Panc1 (cell line): ENCODE measurements around the gene PRPF38B. TPM values are rescaled to one million over a fixed set of nuclear protein-coding genes. Genes with fewer than 3 reads are reported as not detected.
"Not testable (repeated sequence)": the region's sequence is repeated elsewhere in the genome, so short reads cannot be mapped to it uniquely, and the experiment has no call there.

Experiments
- ATAC-seq: fragments of 200-7000 bp; cut with Tn5 transposase; 2 replicates; pipeline ENCODE4 v1.9.1; 2020; ENCODE audit warnings: mild to moderate bottlenecking, moderate library complexity
- BruUV-seq: library from RNA; stranded (reverse); fragments of 400-500 nt; replicated peaks from 2 replicates; lab custom pipeline; 2021; lab: Mats Ljungman, UMichigan
- CTCF ChIA-PET: fragments of 300-600 bp; sonication (Branson Sonifier 250); formaldehyde crosslinking; loops from one replicate; lab custom pipeline; 2022; ENCODE audit warnings: antibody characterized with exemption; lab: Charles Lee
- POLR2A ChIA-PET: fragments of 300-600 bp; sonication (Branson Sonifier 250); formaldehyde crosslinking; loops from one replicate; lab custom pipeline; 2022; ENCODE audit warnings: antibody characterized with exemption; lab: Charles Lee
- DNase-seq: peaks from one replicate; pipeline ENCODE4 v3.0.0-alpha.2; 2010; ENCODE audit warnings: low read depth, low spot score
- H3K27ac ChIP-seq: 2 replicates; pipeline ENCODE4 v1.5.1; 2011; ENCODE audit warnings: mild to moderate bottlenecking, low read length, inconsistent platforms
- H3K27me3 ChIP-seq: fragments of 200-500 bp; sonication (Bioruptor generic); 2 replicates; pipeline ENCODE4 v1.6.0; 2014; ENCODE audit warnings: low read length, inconsistent platforms; ENCODE audit not compliant: control insufficient read depth, insufficient read depth
- H3K36me3 ChIP-seq: fragments of 200-500 bp; sonication (Bioruptor generic); 2 replicates; pipeline ENCODE4 v1.5.1; 2014; ENCODE audit warnings: inconsistent platforms, mild to moderate bottlenecking, low read length, moderate library complexity; ENCODE audit not compliant: control insufficient read depth, insufficient read depth
- H3K4me1 ChIP-seq: 2 replicates; pipeline ENCODE4 v1.5.1; 2011; ENCODE audit warnings: inconsistent platforms, mild to moderate bottlenecking, low read length, moderate library complexity; ENCODE audit not compliant: control insufficient read depth, insufficient read depth
- H3K4me3 ChIP-seq, 2 experiments: 2 replicates each; pipeline ENCODE4 v1.5.1; 2011 to 2012; ENCODE audit warnings: low read depth in 2 of 2, low read length in 2 of 2, mild to moderate bottlenecking in 2 of 2, inconsistent platforms in 1 of 2, moderate library complexity in 1 of 2
- H3K9me3 ChIP-seq: fragments of 200-500 bp; sonication (Bioruptor generic); 2 replicates; pipeline ENCODE4 v1.5.1; 2014; ENCODE audit warnings: low read depth, mild to moderate bottlenecking, inconsistent platforms, low read length, moderate library complexity; ENCODE audit not compliant: control insufficient read depth, insufficient read depth
- CTCF ChIP-seq: fragments of 450-650 bp; IDR thresholded peaks from 2 replicates; pipeline ENCODE4 v1.5.1; 2017; ENCODE audit warnings: mild to moderate bottlenecking
- POLR2AphosphoS5 ChIP-seq: IDR thresholded peaks from 2 replicates; pipeline ENCODE4 v1.6.1; 2012; ENCODE audit warnings: mild to moderate bottlenecking, low read depth, low read length, moderate library complexity
- REST ChIP-seq, 2 experiments: IDR thresholded peaks; 2 replicates each; pipeline ENCODE4 v1.6.1; 2011 to 2012; ENCODE audit warnings: low read depth in 2 of 2, control low read depth in 1 of 2, low read length in 1 of 2, mild to moderate bottlenecking in 1 of 2, moderate library complexity in 1 of 2; ENCODE audit not compliant: insufficient read depth in 1 of 2
- SIN3A ChIP-seq: IDR thresholded peaks from 2 replicates; pipeline ENCODE4 v1.6.1; 2012; ENCODE audit warnings: low read depth, mild to moderate bottlenecking, low read length, moderate library complexity, borderline replicate concordance; ENCODE audit not compliant: insufficient read depth
- TCF7L2 ChIP-seq: IDR thresholded peaks from 2 replicates; pipeline ENCODE4 v1.6.1; 2011; ENCODE audit warnings: mild to moderate bottlenecking, low read depth, low read length, inconsistent platforms
- in situ Hi-C: cut with HindIII; loops from 2 replicates; pipeline ENCODE4 v1.10.0; 2016; ENCODE audit warnings: low sequenced_read_pairs, low pct_unique_long_range_greater_than_20kb
- intact Hi-C: fragments of 100-400 bp; cut with micrococcal nuclease; formaldehyde crosslinking; loops from one replicate; pipeline ENCODE4 v1.10.0; 2022; ENCODE audit not compliant: unreplicated experiment
- total RNA-seq: library from RNA; stranded (reverse); gene quantifications from one replicate; pipeline ENCODE4 v1.2.1, GENCODE V29; 2021; ENCODE audit not compliant: unreplicated experiment

The PRPF38B gene
- total RNA-seq, 1 experiment from 2014 or later = 31.7 TPM

GRCh38 chr1:108701176-108701849, 9.2 kb downstream of the PRPF38B start:
- in situ Hi-C loops = no loop called here
- POLR2A ChIA-PET = no interaction called here

GRCh38 chr1:108702109-108702508, 10.0 kb downstream of the PRPF38B start:
- BruUV-seq, DNase-seq, H3K27ac ChIP-seq, ATAC-seq, H3K4me3 ChIP-seq, H3K4me1 ChIP-seq, CTCF ChIA-PET, H3K27me3 ChIP-seq, in situ Hi-C loops, POLR2A ChIA-PET, intact Hi-C loops, H3K9me3 ChIP-seq: not testable (repeated sequence)
- H3K36me3 ChIP-seq = peaks cover 38% of the 10 kb centered on the region

More at GRCh38 chr1:108701176-108701849, 9.2 kb downstream of the PRPF38B start:
- H3K27me3 ChIP-seq = no peaks in the 10 kb centered on the region
- no peak overlapping the region for H3K27ac ChIP-seq
- CTCF ChIA-PET = no interaction called here
- TF ChIP-seq SIN3A (no peak), TCF7L2 (no peak), REST (IDR thresholded peaks at IDR 0.05; ENCODE audit: insufficient read depth in 1 of 2, low read depth in 2 of 2, low read length in 1 of 2) (no peak), CTCF (no peak), POLR2AphosphoS5 (no peak)
- intact Hi-C loops = no loop called here
- no TSS peak for BruUV-seq
- DNase-seq (no peak), ATAC-seq (no peak)
- no peak overlapping the region for H3K4me3 ChIP-seq
- peaks cover 46% of the 10 kb centered on the region for H3K36me3 ChIP-seq
- H3K4me1 ChIP-seq = no peaks in the 10 kb centered on the region
- H3K9me3 ChIP-seq = no peaks in the 10 kb centered on the region

GRCh38 chr1:108703939-108704338, 11.8 kb downstream of the PRPF38B start:
- ATAC-seq = no peak
- Histone ChIP-seq H3K27me3 (no peaks in the 10 kb centered on the region), H3K4me1 (no peaks in the 10 kb centered on the region), H3K4me3 (no peak overlapping the region), H3K36me3 (peaks cover 21% of the 10 kb centered on the region; the same call in 1 of the 2 replicates), H3K27ac (no peak overlapping the region), H3K9me3 (no peaks in the 10 kb centered on the region)
- intact Hi-C loops = no loop called here
- CTCF ChIA-PET = no interaction called here
- in situ Hi-C loops = no loop called here
- DNase-seq = no peak
- no TSS peak for BruUV-seq
- no peak for TF ChIP-seq TCF7L2
- TF ChIP-seq POLR2AphosphoS5 = no peak
- no peak for TF ChIP-seq REST (IDR thresholded peaks at IDR 0.05; ENCODE audit: insufficient read depth in 1 of 2, low read depth in 2 of 2, low read length in 1 of 2)
- TF ChIP-seq CTCF = no peak
- no peak for TF ChIP-seq SIN3A
- POLR2A ChIA-PET = no interaction called here
